Measurements from ENCODE around the gene CCDC34. TPM values are rescaled to one million over a fixed set of nuclear protein-coding genes. Genes with fewer than 3 reads are reported as not detected.

CCDC34 gene
- total and polyA plus RNA-seq, 2 of the 8 experiments (the other 6 are each of a cell fraction or from before 2014, with no cell fraction given), result 7.7 to 24.3 TPM

GRCh38 chr11:27384227-27384626, 21.2 kb upstream of the CCDC34 start:
- POLR2A ChIA-PET (ENCODE audit: partially characterized antibody), result no interaction called here

More at GRCh38 chr11:27384227-27384626, 21.2 kb upstream of the CCDC34 start:
- Histone ChIP-seq H2AFZ (ENCODE audit: low read length) (no peak overlapping the region), H3K79me1 (ENCODE audit: low read depth, low read length) (no peaks in the 10 kb centered on the region), H3K9ac (replicated peaks in 1 of 4; ENCODE audit: extremely low read depth in 1 of 4, low read depth in 3 of 4, low read length in 3 of 4) (no peak overlapping the region), H2BK5ac (ENCODE audit: low read depth, low read length) (no peak overlapping the region), H3K4me3 (ENCODE audit: extremely low read depth in 1 of 4, insufficient read depth in 2 of 4, low read depth in 3 of 4, low read length in 4 of 4) (no peak overlapping the region), H4K20me1 (replicated peaks in 1 of 2; ENCODE audit: control insufficient read depth in 1 of 2, insufficient read depth in 2 of 2, low read length in 2 of 2) (no peaks in the 10 kb centered on the region), H3K9me3 (ENCODE audit: insufficient read depth in 2 of 2, low read depth in 1 of 2, low read length in 1 of 2) (no peaks in the 10 kb centered on the region), H3K18ac (ENCODE audit: extremely low read depth, low read length) (no peak overlapping the region), H2AK5ac (ENCODE audit: low read depth, low read length) (no peak overlapping the region), H3K4ac (replicated peaks; ENCODE audit: insufficient read length, low read depth, low read length) (no peak overlapping the region), H2BK20ac (ENCODE audit: low read length) (no peak overlapping the region), H3K23ac (ENCODE audit: insufficient read length) (no peak overlapping the region), H4K8ac (ENCODE audit: extremely low read depth, insufficient read depth, low read length) (no peak overlapping the region), H4K91ac (replicated peaks; ENCODE audit: insufficient read length, low read length) (no peak overlapping the region), H4K5ac (ENCODE audit: insufficient read length, low read depth, low read length) (no peak overlapping the region), H3K23me2 (ENCODE audit: low read depth, low read length) (no peaks in the 10 kb centered on the region; the same call in 1 of the 2 replicates), H3K36me3 (ENCODE audit: control insufficient read depth in 2 of 4, insufficient read depth in 4 of 4, low read length in 3 of 4) (peaks cover 0 to 76% (median 38%) of the 10 kb centered on the region in 4 experiments; a peak in 7 of 8 replicates), H3K79me2 (ENCODE audit: control insufficient read depth in 1 of 2, insufficient read depth in 2 of 2, low read length in 2 of 2) (0 out of 4 replicates have a peak, but pooled peaks cover 0 to 8% of the 10 kb centered on the region in 2 experiments), H3K4me2 (ENCODE audit: insufficient read depth in 1 of 2, low read depth in 2 of 2, low read length in 2 of 2) (no peak overlapping the region), H3K27ac (ENCODE audit: low read depth, low read length) (no peak overlapping the region), H3K14ac (ENCODE audit: insufficient read length) (no peak overlapping the region), H2BK120ac (replicated peaks; ENCODE audit: low read depth, low read length) (no peak overlapping the region), H3K4me1 (replicated peaks in 1 of 4; ENCODE audit: control insufficient read depth in 3 of 4, insufficient read depth in 4 of 4, low read length in 3 of 4) (peaks cover 0 to 5% (median 2%) of the 10 kb centered on the region in 4 experiments; a peak in 2 of 7 replicates), H2BK12ac (ENCODE audit: low read depth, low read length) (no peak overlapping the region), H3K27me3 (replicated peaks in 1 of 4; ENCODE audit: control insufficient read depth in 3 of 4, extremely low read depth in 1 of 4, insufficient read depth in 3 of 4, low read length in 3 of 4) (no peaks in the 10 kb centered on the region), H2BK15ac (ENCODE audit: low read length) (no peak overlapping the region), H3K56ac (replicated peaks; ENCODE audit: insufficient read length, low read depth, low read length) (no peak overlapping the region)
- TF ChIP-seq NRF1 (IDR thresholded peaks at IDR 0.05; ENCODE audit: low read depth, low read length), result no peak
- TF ChIP-seq GABPA (IDR thresholded peaks at IDR 0.05; ENCODE audit: borderline replicate concordance, insufficient read depth, low read length), result no peak
- TF ChIP-seq SIRT6 (IDR thresholded peaks at IDR 0.05; ENCODE audit: low read length), result no peak
- no peak for TF ChIP-seq ZNF274 (IDR thresholded peaks at IDR 0.05; ENCODE audit: borderline replicate concordance, extremely low read depth, low read length)
- TF ChIP-seq SIX5 (IDR thresholded peaks at IDR 0.05; ENCODE audit: low read depth, low read length), result no peak
- TF ChIP-seq SIN3A (conservative IDR thresholded peaks at IDR 0.05 in 1 of 2, IDR thresholded peaks at IDR 0.05 in 1 of 2; ENCODE audit: low read depth in 1 of 2, low read length in 2 of 2), result no peak
- no peak for TF ChIP-seq JUND (IDR thresholded peaks at IDR 0.05; ENCODE audit: low read length)
- TF ChIP-seq GTF2F1 (IDR thresholded peaks at IDR 0.05; ENCODE audit: borderline replicate concordance, low read depth, low read length), result no peak
- no peak for TF ChIP-seq CBX8 (IDR thresholded peaks at IDR 0.05; ENCODE audit: borderline replicate concordance, low read depth, low read length)
- TF ChIP-seq TAF7 (optimal IDR thresholded peaks at IDR 0.05; ENCODE audit: borderline replicate concordance, low read depth, low read length), result no peak
- CTCF ChIA-PET (ENCODE audit: partially characterized antibody), result interaction anchor here (0.6 to 1.7 kb wide), 7 partner anchors 10 to 145 kb away, joined by 3 to 6 read pairs (median 3); no protein-coding TSS in a partner anchor
- FAIRE-seq (no peak), DNase-seq (ENCODE audit: low read depth in 1 of 2, low spot score in 2 of 2) (no peak)

All from H1 (cell line).